Fibroblast of peridontal ligament (primary cell): Measurements from ENCODE around the gene RPL31.
"Not testable (repeated sequence)": the region's sequence is repeated elsewhere in the genome, so short reads cannot be mapped to it uniquely, and the experiment has no call there.

Experiments
- DNase-seq: peaks from one replicate; pipeline ENCODE4 v3.0.0-alpha.2; 2010; ENCODE audit errors: extremely low read depth

RPL31 gene

DNA sequence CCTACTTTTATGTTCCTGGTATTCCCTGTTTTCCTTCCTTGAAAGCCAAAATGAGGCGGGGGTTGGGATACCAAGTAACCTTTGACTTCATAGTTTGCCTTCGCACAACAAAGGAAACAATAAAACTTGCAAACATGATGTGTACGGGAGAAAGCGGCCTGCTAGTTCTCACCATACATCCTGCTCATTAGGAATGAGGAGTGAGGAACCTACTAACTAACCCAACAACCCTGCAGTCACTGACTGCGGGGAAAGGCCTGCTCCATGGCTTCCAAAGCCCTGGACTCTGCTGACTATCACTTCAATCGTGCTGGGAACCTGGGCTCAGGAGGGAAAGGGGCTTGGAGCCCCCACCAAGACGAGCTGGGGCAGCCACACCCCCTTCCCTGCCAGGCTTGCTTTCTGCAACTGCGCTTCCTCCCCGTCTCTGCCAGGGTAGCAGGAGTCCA lies 24.2 kb downstream of the RPL31 start:
- no peak for DNase-seq

DNA sequence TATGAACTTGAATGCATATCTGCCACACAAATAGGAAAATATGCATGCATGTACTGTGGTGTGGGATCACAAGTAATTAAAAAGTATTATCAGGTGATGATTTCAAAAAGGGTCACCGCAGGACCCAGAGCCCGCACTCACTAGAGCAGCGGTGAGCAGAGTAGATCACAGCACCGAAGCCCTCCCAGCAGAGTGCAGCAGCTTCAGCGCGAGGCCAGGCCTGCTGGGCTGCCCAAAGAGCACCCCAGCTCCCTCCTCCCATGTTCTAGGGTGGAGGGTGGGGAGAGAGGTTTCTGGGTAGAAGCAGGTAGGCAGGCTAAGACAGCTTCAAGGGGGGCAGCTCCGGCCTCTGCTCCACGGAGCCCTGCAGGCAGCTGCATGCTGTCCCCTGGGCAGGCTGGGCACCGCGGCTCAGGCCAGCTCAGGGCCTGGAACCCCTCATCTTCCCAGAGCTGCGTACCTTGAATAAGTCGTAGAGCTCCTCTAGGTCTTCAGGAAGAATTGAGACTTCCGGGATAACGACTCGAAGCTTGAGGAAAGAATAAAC lies 24.9 kb downstream of the RPL31 start:
- no peak for DNase-seq

DNA sequence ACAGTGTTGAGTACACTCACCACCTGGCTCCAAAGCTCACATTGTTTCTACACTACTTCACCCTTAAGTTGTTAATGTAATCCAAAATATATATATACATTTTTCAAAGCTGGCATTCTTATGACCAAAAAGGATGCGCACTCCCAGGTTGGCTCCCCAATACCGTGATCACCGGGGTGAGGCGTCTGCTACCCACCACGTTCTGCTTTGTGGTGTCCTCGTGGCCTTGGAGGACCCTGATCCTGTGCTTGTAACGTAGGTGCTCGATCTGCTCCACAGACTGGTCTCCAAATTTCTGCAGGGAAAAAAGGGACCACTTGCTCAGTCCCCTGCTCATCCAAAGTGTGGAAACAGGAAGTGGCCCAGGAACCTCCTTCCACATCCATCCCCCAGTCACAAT lies 25.8 kb downstream of the RPL31 start:
- DNase-seq, result no peak

DNA sequence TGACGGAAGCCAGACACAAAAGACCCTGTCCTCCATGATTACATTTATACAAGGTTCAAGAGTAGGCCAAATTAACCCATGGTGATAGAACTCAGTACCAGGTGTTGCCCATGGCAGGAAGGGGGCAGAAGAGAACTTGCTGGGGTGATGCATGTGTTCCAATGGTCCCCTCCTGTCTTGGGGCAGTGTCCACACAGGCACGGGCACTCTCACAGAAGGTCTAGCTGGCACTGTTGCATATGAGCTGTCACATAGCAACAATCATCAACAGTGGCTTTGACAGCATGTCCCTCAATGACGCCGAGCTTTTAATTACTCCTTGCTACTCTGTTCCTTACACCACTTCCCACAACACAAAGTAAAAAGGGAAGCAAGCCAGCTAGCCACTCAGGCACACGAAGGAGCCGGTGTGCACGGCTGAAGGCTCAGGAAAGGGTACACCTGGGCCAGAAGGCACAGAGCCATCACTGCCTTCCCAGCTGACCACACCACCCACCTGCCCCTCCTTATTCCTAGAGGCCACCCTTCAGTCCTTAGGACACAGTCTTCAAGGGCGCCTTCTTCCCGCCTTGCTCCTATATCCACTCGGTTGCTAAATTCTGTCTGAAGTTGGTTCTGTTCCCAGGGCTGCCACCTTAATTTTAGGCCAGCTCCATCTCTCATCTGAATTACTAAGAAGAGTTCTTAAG lies 28.9 kb downstream of the RPL31 start:
- DNase-seq, result no peak

DNA sequence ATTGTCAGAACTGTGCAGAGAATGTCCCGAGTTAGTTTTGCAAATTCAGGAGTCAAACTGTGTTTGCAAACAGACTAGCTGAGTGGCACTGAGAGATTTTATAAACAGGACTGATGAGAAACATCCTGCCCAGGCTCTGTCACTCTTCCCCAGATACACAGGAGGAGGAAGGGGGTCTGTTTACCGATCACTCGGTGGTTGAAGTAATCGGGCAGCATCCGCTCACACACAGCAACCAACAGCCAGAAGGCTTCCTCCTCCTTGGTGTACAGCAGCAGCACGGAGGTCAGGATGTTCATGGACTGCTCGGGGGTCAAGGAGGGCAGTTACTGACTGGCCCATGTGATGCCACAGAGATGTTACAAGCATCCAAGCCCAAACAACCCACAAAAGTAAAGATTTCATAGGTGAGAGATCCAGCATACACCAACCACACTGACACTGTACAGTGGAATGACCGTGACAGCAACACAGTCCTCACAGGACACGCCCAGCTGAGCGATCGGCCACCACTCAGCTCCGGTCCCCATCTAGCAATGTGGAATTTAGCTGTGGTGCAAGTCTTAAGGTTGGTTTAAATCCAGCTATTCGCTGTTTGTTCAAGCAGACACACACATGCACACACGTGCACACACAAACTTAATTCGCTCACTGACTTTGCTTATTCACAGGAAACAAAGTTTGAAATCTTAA lies 30.1 kb downstream of the RPL31 start:
- DNase-seq, result no peak

DNA sequence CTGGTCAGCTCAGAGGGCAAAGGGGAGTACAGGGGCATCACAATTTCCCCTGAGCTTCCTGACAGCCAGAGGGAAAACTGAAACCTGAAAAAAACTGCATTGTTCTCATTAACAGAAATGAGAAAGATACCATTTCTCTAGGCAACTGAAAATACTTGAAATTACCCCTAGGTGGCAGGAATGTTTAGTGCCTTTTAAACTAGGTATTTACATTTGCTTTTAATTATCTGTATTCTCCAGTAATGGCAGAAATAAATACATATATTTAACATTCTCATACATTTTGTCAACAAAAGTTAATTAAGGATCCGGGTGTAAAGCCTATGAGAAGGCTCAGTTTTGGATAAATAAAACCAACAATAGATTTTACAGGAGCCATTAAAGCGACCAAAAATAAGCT lies 34.5 kb downstream of the RPL31 start:
- peak; percentile 72 for DNase-seq

DNA sequence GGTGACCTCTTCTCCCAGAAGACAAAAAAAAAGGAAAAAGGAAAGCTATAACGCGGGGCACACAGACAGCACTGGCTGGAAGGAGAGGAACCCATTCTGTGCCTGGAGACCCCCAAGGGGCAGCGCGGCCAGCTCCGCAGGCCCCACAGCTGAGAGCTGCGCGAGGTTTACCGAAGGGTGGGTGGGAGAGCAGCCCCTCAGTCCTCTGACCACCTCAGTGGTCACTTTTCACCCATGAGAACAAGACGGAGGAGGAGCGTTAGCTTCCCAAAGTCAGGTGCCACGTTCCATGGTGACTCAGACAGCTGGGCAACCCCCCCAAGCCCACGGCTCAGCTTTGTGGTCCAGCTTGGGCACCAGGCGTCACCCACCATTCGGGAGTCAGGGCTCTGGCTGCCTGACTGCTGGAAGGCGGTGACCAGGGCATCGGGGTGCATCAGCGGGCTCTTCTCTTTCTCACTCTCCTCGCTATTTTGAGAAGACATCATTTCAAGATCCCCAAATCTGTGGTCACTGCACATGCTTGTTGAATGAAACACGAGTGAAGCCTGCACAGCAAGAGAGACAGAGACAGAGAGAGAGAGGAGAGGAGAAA lies 35.2 kb downstream of the RPL31 start:
- DNase-seq, result no peak

DNA sequence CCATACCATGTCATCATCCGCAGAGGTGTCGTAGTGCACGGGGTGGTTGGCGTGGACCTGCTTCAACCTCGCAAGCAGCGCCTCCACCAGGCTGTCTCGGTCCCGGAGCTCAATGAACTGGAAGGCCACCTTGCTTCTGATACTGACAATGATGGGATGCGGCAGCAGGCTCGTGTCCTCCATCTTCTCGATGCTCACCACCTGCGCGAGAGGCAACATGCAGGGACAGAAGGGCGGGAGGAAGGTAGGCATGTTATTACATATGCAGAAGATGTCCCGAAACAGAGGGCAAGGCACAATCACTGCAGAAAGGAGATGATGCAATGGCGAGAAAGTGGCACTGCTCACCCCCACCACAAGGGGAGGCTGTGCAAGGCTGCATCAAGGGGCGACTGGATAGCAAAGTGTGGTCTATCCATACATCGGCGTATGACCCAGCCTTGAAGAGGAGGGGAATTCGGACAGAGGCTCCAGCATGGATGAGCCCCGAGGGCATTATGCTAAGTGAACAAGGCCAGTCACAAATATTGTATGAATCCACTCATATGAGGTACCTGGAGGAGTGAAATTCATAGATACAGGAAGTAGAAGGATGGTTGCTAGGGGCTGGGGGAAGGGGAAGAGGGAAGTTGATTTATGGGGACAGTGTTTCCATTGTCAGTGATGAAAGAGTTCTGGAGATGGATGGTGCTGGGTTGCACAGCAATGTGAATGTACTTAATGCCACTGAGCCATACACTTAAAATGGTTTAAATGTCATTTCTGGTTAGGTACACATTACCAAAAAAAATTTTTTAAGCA lies 36.6 kb downstream of the RPL31 start:
- DNase-seq, result no peak

DNA sequence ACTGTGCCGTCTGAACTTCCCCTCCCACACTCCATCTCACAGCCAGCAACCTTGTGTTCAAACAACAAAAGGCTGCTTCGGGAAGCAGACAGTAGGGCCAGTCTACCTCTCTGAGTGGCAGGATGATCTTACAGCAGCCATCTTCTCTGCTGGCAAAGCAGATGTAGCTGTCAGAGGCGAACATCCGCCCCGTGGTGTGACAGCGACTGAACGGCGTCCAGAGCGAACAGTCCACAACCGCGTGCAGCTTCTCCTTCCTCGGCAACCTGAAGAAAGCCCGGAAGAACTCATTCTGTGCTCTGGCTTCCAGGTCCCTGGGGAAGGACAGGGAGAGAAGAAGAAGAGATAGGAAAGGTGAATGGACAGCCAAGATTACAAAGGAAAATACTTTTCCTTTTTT lies 38.0 kb downstream of the RPL31 start:
- no peak for DNase-seq

DNA sequence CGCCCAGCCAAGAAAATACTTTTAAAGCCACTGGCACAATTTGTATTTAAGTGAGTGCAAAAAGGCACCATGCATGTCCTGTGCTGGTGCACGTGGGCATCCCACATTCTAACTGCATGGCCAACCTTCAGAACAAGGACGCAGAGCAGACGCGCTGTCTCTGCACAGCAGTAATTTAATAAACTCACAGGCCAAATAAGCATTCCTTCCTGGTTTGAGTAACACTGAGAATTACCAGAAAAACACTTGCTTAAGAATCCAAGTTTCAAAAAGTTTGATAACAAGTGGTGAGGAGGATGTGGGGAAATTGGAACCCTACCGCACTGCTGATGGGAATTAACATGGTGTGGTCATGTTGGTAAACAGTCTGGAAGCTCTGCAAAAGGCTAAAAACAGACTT lies 38.7 kb downstream of the RPL31 start:
- DNase-seq, result peak; percentile 22

DNA sequence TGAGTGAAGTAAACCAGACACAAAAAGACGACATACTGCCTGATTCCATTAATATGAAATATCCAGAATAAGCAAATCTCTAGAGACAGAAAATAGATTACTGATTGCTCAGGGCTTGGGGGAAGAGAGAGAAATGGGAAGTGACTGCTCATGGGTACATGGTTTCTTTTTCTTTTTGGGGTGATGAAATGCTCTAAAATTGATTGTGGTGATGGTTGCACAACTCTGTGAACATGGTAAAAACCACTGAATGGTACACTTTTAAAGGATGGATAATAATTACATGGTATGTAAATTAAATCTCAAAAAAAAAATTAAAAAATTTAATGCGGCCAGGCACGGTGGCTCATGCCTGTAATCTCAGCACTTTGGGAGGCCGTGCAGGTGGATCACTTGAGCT lies 39.3 kb downstream of the RPL31 start:
- peak; percentile 70 for DNase-seq

DNA sequence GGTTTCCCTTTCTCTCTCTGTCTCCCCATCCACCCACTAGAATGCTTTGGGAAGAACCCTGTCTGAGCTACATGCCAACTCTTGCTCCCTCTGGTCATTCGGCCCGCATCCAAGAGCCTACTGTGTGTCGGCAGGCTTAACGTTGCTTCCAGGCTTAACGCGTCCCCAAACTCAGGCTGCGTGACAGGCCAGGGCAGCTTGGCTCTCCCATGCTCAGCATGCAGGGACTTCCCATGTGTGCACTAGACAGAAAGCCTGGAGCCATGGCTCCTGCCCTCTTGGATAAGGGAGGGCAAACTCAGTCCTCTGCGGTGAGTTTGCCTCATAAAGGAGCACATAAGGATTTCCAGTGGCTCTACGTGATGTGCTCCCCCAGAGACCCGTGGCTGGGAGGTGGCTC lies 43.2 kb downstream of the RPL31 start:
- DNase-seq, result no peak

DNA sequence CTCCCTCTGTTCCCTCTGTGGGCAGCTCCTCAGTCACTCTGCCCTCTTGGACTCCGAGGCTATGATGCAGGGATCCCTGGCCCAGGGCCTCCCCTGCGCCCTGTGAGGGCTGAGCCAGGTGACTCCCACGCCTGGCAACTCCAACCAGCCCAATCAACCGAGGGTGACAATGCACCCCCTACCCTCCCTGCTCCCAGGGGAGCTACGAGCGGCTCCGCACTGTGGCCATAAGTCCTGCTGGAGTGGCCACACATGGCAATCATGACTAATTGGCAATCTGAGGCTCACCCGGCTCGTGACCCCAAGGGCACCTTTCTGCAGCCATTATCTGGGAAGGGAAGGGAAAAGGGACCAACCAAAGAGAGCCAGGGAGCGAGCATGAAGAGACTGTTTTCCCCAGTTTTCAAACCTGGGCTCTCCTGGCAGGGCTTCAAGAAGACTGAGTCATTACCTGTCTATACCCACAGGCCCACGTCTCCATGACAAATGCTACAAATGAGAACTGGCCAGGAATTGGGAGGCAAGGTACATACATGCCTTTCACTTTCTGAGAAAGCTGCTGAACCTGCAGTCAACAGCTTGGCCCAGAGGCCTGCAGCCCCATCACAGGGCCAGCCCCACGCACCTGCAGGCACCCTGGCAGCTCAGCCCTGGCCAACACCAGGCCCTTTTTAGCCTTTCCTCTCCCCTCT lies 45.1 kb downstream of the RPL31 start:
- no peak for DNase-seq

DNA sequence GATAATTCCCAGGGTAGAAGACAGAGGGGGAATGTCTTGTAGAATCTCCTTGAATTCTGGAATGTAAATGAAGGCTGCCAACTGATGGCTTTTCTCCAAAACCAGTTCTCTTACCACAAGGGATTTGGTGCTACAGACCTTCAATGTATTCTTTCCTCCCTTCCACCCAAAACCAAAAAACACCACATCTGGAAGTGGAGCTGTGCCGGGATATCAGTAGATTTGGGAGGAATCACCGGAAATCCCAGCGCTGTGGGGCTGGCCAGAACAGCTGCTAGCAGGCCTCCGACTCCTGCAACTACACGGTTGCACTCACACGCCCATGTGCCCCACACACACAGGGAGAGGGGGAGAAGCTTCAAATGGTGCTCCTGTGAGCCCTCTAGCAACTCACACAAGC lies 45.7 kb downstream of the RPL31 start:
- peak; percentile 70 for DNase-seq

DNA sequence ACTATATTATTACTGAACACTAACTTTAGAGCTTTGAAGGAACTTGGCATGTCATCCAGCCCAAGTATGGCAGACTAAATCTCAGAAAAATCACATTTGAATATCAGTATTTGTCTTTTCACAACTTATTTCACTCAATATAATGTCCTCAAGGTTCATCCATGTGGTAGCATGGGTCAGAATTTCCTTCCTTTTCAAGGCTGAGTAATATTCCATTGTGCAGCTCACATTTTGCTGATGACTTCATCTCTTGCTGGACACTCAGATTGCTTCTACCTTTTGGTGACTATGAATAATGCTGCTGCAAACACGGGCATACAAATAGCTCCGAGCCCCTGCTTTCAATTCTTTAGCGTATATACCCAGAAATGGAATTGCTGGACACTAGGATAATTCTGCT lies 46.7 kb downstream of the RPL31 start:
- DNase-seq, result no peak

DNA sequence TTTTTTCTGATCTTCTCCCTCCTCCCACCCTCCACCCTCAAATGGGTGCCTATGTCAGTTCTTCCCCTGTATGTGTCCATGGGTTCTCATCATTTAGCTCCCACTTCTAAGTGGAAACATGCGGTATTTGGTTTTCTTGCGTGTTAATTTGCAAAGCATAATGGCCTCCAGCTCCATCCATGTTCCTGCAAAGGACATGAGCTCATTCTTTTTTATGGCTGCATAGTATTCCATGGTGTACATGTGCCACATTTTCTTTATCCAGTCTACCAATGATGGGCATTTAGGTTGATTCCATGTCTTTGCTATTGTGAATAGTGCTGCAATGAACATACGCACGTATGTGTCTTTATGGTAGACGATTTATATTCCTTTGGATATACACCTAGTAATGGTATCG lies 48.8 kb downstream of the RPL31 start:
- not testable (repeated sequence) for DNase-seq

DNA sequence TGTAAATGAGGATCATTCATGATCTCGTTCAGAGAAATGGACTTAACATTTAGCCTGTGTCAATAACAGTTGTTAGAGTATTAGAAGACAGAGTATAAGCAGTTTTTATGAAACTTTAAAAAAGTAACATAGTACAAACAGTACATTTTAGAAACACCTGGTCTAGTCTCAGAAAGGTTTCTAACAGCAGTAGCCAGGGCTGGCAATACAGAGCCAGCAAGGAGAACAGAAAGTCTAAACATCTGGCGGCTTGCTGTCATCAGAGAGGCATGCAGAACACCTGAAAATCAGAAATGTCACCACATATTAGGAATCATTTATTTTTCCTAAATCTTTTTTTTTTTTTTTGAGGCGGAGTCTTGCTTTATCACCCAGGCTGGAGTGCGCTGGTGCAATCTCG lies 50.1 kb downstream of the RPL31 start:
- no peak for DNase-seq

DNA sequence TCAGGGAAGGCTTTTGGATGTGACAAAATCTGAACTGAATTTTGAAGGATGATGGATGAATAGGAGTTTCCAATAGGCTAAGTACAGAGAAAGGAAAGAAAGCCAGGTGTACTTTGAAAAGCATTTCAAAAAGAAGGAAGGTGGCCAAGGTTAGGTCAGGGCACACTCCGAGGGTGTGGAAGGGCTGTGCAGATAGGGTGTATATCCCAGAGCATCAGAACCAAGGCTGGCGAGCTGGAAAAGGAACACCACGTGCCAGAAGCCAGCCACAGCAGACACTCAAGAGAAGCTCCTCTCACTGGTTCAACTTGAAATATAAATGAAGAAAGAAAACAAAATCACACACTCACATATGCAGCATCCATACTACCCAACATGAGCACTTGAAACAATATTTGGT lies 51.0 kb downstream of the RPL31 start:
- no peak for DNase-seq
